ACHN (cell line): Measurements from ENCODE around the gene MARCHF3.
A peak's percentile ranks its signal among the peaks of the same experiment; 100 is the strongest.
"Not testable (repeated sequence)": the region's sequence is repeated elsewhere in the genome, so short reads cannot be mapped to it uniquely, and the experiment has no call there.

Experiments used
- DNase-seq: peaks from one replicate; pipeline ENCODE4 v3.0.0-alpha.2; 2015
- in situ Hi-C: cut with HindIII; loops from 2 replicates; pipeline ENCODE4 v1.10.0; 2017; ENCODE audit warnings: low sequenced_read_pairs, low pct_ligation_motif_present, low pct_unique_long_range_greater_than_20kb

Gene MARCHF3

DNA sequence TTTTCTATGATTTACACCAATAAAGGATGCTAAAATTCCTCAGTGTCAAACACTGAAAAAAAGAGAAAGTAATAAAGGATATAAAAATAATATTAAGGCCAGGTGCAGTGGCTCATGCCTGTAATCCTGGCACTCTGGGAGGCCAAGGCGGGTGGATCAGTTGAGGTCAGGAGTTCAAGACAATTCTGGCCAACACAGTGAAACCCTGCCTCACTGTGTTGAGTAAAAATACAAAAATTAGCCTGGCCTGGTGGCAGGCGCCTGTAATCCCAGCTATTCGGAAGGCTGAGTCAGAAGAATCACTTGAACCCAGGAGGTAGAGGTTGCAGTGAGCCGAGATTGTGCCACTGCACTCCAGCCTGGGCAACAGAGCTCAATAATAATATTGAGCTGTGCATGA lies 87.5 kb downstream of the MARCHF3 start:
- DNase-seq, in situ Hi-C loops: not testable (repeated sequence)

DNA sequence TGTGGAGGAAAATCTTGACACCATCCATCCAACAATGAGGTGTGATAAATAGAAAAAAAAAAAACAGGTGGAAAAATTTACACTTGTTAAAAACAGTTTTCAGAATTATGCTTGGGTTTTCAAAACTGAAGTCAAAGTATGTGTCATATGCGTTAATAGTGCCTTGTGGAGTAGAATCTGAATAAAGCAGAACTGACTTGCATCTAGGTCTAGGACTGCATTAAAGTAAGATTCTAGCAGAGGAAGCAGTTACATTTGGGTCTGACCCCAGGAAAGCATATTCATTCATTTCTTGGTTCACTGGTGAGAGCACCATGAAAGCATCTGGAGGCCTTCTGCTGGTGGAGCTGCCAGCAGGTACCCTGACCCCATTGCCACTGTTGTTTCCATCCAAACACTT lies 89.0 kb downstream of the MARCHF3 start:
- DNase-seq = no peak
- in situ Hi-C loops = no loop called here

DNA sequence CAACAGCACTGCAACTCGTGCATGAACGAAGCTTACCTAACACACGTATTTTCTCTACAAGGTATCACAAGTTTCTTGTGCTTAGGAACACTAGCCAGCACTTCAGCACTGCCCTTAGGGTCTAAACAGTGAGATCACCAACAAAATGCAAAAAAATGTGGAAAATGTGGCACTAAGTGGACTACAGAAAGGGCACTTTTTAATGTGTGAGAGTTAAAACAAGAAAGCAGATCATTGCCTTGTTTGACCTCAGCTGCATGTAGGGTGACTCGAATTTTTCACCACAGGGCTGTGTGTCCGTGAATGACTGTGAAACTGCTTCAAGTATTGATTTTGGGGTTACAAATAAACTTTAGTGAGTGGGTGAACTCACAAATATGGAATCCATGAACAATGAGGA lies 90.5 kb downstream of the MARCHF3 start:
- no peak for DNase-seq
- in situ Hi-C loops = no loop called here

DNA sequence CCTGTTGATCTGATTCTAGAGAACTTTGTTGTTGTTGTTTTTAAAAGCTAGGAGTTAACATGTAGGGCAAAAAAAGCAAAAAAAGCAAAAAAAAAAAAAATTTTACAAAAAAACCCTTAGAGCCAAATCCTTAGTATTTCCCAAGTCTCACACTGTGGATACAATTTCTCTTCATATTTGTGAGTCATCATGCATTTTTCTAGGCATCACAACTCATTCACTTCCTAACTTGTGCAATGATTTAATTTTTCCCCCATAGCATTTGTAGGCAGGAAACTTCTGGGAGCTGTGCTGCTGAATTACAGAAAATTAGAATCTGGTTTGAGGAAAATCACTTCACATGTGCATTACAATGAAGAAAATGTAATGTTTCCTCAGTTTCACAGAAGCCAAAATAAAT lies 91.9 kb downstream of the MARCHF3 start:
- in situ Hi-C loops = no loop called here
- peak; percentile 8 for DNase-seq

DNA sequence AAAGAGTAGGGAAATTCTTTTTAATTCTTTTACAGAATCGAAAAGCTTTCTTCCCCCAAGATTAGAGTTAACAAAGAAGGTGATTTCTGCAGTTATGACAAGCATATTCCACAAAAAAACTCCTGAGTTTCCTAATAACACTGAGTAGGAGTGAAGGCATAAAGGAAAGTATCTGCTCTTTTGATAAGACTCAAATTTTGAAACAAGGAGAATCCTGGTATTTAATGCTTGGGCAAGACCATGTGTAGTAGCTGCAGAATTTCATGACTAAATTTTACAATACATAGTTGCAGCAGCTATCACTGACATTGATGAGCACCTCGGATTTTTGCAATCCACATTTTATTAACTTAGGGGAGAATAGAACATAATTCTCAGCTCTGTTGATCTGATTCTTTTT lies 92.6 kb downstream of the MARCHF3 start:
- in situ Hi-C loops = no loop called here
- no peak for DNase-seq

DNA sequence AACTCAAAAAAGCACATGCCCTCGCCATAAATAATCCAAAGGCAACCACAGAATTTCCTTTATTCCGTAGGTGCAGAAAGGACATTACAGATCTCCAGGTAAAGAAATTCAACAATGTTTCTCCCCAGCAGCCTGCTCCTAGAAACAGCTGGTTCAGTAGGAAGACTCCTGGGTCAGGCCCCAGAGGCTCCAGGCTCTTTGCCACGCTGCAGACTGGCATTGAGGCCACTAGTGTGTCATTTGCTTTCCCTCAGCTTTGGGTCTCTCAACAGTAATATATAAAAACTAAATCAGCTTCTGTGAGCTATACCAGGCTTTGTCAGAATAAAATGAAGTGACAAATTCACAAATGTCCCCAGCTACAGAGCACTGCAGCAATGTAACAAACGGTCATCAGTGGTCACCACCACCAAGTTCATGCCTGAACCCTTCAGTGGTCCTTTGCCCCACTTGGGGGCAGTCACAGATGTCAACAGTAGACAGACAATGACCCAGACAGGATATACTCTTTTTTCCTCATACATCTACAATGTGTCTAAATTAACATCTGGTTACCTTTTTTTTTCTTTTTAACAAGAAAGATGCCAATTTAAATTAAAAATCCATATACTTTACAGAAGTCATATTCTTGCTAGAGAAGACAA lies 93.5 kb downstream of the MARCHF3 start:
- DNase-seq = no peak
- in situ Hi-C loops = no loop called here

DNA sequence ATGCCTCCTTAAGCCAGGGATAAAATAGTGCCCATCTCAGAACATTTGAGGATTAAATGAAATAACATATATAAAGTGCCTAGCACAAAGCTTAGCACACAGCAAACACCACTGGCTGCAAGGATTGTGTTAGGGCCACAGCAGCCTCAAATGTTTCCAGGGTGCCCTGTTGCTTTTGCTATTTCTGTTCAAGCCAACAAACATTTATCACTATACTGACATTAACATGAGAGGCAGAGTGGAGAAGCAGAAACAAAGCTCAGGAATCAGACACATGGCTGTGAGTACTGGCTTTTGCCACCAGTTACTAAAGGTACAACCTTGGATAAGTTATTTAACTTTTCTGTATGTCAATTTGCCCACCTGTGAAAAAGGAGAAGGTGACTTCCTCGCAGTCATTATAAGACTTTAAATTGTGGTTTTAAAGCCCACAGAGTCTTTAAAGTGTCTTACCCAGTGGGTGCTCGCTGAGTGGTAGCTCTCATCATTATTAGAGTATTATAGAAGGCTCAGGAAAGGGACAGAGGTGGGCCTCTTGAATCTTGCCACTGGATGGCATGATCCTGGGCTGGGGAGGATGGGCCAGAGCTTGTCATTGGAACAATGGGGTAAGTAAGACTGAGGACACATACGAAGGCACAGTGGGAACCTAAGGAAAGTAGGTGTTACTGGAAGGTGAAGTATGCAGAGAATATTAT lies 98.2 kb downstream of the MARCHF3 start:
- in situ Hi-C loops = no loop called here
- DNase-seq = no peak

DNA sequence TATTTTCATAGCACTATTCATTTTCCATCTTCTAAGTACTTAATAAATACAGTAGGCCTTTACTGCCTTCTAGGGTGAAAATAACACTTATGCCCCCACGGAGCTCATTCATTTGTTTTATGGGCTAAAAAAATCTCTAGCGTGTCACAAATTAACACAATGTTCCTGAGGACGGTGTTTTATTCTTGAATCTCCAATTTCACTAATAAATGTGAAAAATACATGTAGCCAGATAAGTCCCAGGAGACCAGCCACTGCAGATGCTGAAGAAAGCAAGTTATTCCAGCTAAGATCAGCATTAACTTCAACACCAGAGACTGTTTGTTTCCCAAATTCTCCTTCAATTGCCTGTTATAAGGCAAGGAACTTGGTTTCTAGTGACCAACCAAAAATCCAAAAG lies 102.3 kb downstream of the MARCHF3 start:
- no peak for DNase-seq

DNA sequence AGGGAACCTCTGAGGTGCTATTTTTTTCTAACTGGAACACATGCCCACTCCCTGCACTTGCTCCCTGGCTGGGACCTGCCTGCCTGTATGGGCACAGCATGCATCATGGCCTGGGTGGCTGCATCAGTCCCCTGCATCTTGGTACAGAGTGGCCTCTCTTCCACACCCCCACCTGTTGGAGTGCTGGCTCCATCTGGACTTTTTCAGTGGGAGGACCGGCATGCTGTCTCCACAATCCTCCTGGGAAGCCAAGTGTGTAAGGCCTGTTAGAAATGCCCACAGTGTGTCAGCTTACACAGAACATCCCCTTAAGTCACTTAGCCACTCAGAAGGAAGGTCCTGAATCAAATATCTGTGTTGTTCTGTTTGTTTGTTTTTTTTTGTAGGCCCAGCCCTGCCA lies 102.9 kb downstream of the MARCHF3 start:
- no peak for DNase-seq
- in situ Hi-C loops = no loop called here

More for the DNA sequence above, 102.3 kb downstream of the MARCHF3 start:
- in situ Hi-C loops = no loop called here

DNA sequence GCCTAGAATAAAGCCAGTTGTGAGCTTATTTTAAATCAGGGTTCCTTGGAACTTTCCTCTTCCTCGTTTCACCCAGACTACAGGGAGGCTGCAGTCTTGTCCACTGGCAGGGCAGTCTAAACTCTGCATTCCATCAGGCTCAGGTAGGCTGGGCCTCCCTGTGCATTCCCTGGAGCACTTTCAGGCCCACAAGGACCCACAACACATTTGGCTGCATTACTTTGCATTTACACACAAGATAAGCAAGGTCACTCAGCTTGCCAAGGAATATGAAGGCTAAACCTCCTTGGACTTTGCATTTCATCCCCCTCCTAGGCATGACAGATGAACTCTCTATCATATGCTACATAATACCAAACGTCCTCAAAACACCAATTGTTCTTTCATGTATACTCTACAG lies 104.2 kb downstream of the MARCHF3 start:
- DNase-seq = no peak
- in situ Hi-C loops = no loop called here

DNA sequence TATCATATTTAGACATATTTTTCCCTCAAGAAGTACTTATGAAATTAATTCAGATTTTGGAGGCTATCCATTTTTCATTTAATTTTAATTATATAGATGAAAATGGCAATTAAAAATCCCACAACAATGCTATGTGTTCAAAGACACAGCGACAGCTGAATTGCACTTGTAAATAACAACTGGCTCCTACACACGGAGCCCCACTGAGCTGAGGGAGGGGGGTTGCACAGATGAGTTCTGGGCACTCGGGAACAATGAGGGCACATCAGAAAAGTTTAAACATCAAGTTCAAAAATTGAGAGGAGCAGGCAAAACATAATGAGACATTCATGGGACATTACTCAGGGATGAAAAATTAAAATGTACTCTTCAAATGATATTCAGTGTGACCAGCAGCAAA lies 104.9 kb downstream of the MARCHF3 start:
- in situ Hi-C loops = no loop called here
- DNase-seq = no peak

DNA sequence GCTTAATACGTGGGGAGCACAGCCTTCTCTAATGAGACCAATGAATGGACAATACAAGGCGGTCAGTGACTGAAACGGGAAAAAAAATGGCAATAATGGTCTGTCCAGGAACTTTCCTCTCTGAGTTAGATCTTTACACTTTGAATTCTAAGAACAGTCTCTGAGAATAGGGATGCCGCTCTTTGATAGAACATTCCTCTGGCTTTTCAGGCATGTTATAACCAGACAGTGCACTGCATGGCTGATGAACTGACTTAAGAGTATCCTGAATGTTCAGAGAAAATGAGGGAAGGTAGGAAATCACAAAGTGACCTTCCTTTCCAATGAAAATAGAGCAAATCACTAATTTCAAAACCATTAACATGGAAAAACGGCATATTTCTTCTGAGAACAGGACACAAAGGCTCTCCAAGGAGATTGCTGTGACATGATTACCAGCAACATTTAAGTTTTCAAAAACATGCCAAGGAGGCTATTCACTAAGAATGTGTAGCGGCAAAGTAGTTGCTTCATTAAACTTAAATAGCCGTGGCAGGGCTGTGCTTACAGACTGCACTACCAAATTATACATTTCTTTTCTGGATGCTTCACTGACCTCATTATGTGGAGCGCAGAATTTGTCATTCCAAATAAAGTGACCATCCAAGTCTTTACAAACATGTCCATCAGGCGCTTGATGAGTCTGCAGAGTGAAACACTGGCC lies 105.9 kb downstream of the MARCHF3 start:
- in situ Hi-C loops = no loop called here

DNA sequence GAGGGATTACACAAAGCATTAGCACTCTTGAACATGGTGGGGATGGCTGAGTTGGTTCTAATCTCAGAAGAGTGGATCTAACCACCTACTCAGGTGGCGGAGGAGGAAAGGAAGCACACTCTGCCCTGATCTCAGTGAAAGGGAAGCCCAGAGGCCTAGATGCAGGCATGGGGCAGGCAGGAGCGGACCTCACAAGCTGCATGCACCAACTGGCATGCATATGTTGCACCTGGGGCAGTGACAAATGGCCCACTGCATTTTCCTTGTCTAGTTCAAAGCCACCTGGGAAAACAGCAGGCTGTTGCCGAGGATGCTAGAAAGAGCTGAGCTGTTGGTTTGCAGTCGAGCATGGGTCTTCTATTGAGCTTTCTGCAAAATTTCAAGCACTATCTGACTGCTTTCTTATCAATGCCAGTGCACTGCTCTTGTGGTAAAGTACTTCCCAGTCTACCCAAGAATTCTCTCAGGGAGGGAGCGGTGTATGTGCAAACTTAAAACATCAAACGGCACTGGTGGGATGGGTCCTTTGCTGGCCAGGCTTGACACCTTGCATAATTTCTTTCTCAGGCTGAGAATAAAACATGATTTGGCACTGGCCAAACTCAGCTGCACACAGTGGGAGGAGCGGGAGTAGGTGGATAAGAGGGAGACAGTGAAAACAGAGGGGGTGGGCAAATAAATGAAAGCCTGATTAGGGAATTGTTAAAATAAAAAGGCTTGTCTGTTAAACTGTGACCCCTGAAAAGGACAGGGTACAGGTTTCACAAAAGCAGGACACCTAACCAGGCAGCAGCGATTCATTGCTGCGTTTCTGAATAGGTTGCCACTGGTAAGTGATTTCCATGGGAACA lies 108.9 kb downstream of the MARCHF3 start:
- in situ Hi-C loops = no loop called here
- DNase-seq = no peak

More for the DNA sequence above, 105.9 kb downstream of the MARCHF3 start:
- DNase-seq = no peak

DNA sequence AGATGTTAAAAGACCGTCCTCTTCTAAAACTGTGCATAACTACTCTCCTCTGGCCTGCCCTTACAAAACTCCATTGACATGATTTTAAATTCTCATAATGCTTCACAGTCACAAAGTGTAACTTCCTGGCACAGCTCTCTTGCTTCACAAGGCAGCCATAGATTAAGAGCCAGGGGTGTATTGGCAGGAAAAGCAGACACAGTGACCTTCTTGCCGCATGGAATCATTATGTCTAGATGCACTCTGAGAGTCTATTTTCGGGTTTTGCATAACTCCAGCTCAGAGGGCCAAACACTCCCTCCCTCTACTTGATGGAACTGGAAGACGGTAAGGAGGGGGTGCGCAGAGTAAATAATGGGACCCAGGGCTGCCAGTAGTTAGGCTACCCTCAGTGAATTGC lies 110.1 kb downstream of the MARCHF3 start:
- in situ Hi-C loops = no loop called here
- DNase-seq = no peak

DNA sequence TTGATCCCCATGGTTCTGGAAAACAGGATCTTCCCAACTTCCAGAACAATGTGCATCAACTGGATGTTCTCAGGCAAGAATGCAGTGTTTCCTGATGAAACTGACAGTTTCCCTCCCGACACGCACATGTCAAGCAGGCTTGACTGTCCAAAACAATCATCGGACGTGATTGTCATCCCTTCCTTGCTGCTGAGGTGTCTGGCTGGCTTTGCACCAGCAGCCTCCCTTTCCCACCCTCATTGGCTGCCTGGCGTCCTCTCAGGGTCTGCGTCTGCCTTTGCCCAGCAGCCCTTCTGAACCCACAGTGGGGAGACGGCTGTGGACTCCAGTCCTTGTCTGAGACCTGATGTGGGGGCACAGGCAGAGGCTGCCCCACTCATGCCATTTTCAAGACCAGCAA lies 110.8 kb downstream of the MARCHF3 start:
- DNase-seq = no peak
- in situ Hi-C loops = no loop called here

DNA sequence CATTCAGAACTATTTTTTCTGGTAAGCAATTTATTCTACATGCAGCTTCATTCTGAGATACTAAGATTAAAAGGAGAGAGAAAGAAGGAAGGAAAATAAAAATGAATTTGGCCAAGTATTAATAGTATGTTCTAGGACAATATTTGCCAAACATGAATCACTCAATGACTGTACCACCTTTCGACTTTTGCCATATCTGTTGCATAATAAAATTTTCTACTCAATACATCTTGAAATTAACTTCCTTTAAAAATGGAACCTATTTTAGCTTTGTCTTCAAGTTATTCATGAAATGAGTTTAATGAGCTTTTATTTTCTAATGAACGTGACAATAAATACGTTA lies 111.8 kb downstream of the MARCHF3 start:
- in situ Hi-C loops = no loop called here

DNA sequence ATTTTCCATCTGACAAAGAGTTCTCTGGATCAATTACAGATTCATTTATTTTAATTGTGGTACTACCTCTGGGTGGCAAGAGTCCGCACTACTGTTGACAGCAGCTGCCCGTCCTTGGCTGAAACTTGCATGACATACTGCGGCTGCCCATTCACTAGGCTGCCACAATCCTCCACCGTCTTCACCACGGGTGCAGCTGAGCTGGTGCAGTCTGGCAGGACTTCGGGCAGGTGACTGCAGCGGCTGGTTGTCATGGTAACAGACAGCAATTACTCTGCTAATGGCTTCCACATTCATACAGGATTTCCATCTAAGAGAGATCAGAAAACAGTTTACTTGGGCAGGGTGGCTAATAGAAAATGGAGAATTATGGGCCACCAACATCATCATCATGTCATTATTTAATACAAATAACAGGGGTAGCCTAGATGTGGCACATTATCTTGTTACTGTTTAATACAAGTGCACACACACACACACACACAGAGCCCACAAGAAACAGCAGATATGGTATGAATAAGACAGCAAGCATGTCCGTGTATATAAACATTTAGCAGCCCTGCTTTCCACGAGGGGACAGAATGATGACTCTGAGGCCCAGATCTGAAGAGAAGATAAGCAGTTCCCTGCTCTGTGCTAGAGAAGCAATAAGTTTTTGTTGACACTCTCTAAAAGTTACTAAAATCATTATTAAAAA lies 112.3 kb downstream of the MARCHF3 start:
- in situ Hi-C loops = no loop called here
- no peak for DNase-seq

More for the DNA sequence above, 111.8 kb downstream of the MARCHF3 start:
- DNase-seq = no peak

DNA sequence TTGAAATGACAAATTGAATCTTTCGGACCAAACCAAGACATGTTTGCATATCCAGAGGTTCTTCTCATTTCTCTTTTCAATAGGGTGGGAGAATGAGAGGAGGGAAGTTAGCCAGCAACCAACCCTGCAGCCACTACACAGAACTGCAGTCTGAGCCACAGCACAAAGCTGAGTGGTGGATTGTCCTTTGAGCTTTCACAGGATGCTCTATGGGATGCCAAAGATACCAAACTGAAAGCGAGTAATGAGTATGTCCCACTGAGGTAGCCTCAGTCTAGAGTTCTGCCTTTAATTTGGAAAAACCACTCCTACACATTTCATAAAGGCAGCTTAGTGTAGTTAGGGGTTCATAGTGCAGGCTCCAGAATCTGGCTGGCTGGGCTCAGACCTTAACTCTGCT lies 114.9 kb downstream of the MARCHF3 start:
- no peak for DNase-seq
- in situ Hi-C loops = no loop called here
